OCI-LY1 (cell line): Measurements from ENCODE around the gene SFSWAP.

ENCODE experiments used
- CTCF ChIP-seq: fragments of 200-600 bp; sonication (generic), shearing (Covaris generic); IDR thresholded peaks from 2 replicates; pipeline ENCODE4 v1.5.1; 2017; ENCODE audit warnings: mild to moderate bottlenecking, antibody characterized with exemption, low read length, moderate library complexity, mixed read lengths
- EZH2 ChIP-seq: fragments of 200-600 bp; sonication (generic), shearing (Covaris generic); IDR thresholded peaks from 2 replicates; pipeline ENCODE4 v1.8.0; 2017; ENCODE audit warnings: borderline replicate concordance, mixed run types, mild to moderate bottlenecking, antibody characterized with exemption, low read length, moderate library complexity, mixed read lengths

- no peak for TF ChIP-seq CTCF
- no peak for TF ChIP-seq EZH2
Measured at GRCh38 chr12:131783915-131784541, 73.1 kb downstream of the SFSWAP start.
